ENCODE data around the gene UMPS.

UMPS gene

GRCh38 chr3:124766113-124767095 lies 36.2 kb downstream of the UMPS start:
- no peak for DNase-seq (ENCODE audit: extremely low read depth, low read depth)
- no peak overlapping the region for H3K4me3 ChIP-seq (replicated peaks; ENCODE audit: low read depth, low read length)
- TF ChIP-seq, protein P1, sequence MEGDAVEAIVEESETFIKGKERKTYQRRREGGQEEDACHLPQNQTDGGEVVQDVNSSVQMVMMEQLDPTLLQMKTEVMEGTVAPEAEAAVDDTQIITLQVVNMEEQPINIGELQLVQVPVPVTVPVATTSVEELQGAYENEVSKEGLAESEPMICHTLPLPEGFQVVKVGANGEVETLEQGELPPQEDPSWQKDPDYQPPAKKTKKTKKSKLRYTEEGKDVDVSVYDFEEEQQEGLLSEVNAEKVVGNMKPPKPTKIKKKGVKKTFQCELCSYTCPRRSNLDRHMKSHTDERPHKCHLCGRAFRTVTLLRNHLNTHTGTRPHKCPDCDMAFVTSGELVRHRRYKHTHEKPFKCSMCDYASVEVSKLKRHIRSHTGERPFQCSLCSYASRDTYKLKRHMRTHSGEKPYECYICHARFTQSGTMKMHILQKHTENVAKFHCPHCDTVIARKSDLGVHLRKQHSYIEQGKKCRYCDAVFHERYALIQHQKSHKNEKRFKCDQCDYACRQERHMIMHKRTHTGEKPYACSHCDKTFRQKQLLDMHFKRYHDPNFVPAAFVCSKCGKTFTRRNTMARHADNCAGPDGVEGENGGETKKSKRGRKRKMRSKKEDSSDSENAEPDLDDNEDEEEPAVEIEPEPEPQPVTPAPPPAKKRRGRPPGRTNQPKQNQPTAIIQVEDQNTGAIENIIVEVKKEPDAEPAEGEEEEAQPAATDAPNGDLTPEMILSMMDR (IDR thresholded peaks at IDR 0.05; ENCODE audit: low read depth, low read length, missing control alignments), result no peak

- TF ChIP-seq, protein P1 (IDR thresholded peaks at IDR 0.05; ENCODE audit: low read depth, low read length, missing control alignments), result no peak
- DNase-seq (ENCODE audit: extremely low read depth, low read depth), result no peak
These were observed 37.0 kb downstream of the UMPS start for GRCh38 chr3:124767264-124767663.

DNA sequence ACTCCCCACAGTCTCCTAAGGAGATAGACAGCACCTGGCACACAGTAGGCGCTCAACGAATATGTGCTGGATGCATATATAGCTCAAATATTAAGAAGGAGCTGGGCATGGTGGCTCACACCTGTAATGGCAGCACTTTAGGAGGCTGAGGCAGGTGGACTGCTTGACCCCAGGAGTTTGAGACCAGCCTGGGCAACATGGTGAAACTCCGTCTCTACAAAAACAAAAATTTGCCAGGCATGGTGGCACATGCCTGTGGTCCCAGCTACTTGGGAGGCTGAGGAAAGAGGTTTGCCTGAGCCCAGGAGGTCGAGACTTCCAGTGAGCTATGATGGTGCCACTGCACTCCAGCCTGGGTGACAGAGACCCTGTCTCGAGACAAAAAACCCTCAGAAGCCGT lies 37.4 kb downstream of the UMPS start:
- DNase-seq (ENCODE audit: extremely low read depth, low read depth), result no peak
- no peak overlapping the region for H3K4me3 ChIP-seq (replicated peaks; ENCODE audit: low read depth, low read length)
- TF ChIP-seq, protein P1 (IDR thresholded peaks at IDR 0.05; ENCODE audit: low read depth, low read length, missing control alignments), result no peak

More at GRCh38 chr3:124767264-124767663, 37.0 kb downstream of the UMPS start:
- no peak overlapping the region for H3K4me3 ChIP-seq (replicated peaks; ENCODE audit: low read depth, low read length)

DNA sequence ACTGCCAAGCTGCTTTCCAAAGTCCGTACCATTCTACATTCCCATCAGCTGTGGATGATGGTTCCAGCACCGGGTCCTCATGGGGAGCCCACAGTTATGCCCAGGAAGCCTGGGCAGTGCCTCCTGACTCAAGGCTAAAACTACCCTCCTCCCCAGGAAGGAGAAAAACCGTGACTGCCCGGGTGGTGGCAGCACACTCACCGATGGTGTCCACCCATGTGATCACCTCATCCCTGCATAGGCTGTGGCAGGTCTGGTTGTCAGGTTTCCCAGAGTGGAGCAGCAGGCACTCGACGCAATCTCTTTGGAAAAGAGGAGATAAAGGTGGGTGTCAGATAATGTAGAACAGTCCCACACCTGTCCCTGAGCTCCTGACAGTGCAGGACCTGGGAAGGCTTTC lies 38.6 kb downstream of the UMPS start:
- TF ChIP-seq, protein P1 (IDR thresholded peaks at IDR 0.05; ENCODE audit: low read depth, low read length, missing control alignments), result no peak
- no peak overlapping the region for H3K4me3 ChIP-seq (replicated peaks; ENCODE audit: low read depth, low read length)
- no peak for DNase-seq (ENCODE audit: extremely low read depth, low read depth)

DNA sequence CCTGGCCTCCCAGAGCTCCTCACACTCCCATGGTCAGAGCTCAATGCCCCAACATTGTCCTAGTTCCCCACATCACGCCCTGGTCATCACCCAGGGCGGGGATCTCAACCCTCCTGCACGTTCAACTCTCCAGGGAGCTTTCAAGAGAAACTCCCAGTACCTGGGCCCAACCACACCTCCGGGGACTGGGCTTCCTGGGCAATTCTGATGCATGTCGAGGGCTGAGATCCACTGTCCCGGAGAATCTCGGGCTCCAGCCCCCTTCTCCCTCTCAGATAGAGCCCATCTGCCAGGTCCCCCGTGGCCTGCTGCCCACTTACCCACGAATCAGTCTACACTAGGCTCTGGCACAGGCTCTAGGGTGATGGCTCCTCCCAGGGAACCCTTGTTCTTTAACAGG lies 39.2 kb downstream of the UMPS start:
- TF ChIP-seq, protein P1 (IDR thresholded peaks at IDR 0.05; ENCODE audit: low read depth, low read length, missing control alignments), result no peak

GRCh38 chr3:124770336-124771082 lies 40.3 kb downstream of the UMPS start:
- no peak overlapping the region for H3K4me3 ChIP-seq (replicated peaks; ENCODE audit: low read depth, low read length)
- TF ChIP-seq, protein P1 (IDR thresholded peaks at IDR 0.05; ENCODE audit: low read depth, low read length, missing control alignments), result no peak
- DNase-seq (ENCODE audit: extremely low read depth, low read depth), result no peak

More for the DNA sequence above, 39.2 kb downstream of the UMPS start:
- H3K4me3 ChIP-seq (replicated peaks; ENCODE audit: low read depth, low read length), result no peak overlapping the region
- no peak for DNase-seq (ENCODE audit: extremely low read depth, low read depth)
